ENCODE results near the gene GLI3. TPM values are rescaled to one million over a fixed set of nuclear protein-coding genes. Genes with fewer than 3 reads are reported as not detected.

The GLI3 gene
- total and polyA plus RNA-seq, 2 donors (not counting 1 experiment from before 2014, with no cell fraction given), result 6.4 to 6.5 TPM

- H4K20me1 ChIP-seq (ENCODE audit: control insufficient read depth, extremely low read depth, insufficient read depth, low read length), result no peaks in the 10 kb centered on the region
- no peaks in the 10 kb centered on the region for H3K79me2 ChIP-seq (ENCODE audit: control insufficient read depth, insufficient read depth, low read length)
- H3K4me3 ChIP-seq (replicated peaks in 1 of 4; ENCODE audit: control extremely low read depth in 1 of 4, insufficient read depth in 1 of 4, low read depth in 3 of 4, low read length in 4 of 4), result no peak overlapping the region
- H3K36me3 ChIP-seq (ENCODE audit: control insufficient read depth, insufficient read depth, low read length), result no peaks in the 10 kb centered on the region
- H3K9ac ChIP-seq (ENCODE audit: insufficient read depth, low read length), result no peak overlapping the region
- DNase-seq (ENCODE audit: low read depth in 2 of 2), result no peak
- no peaks in the 10 kb centered on the region for H3K27me3 ChIP-seq (ENCODE audit: control insufficient read depth, insufficient read depth, low read length)
- no peak overlapping the region for H2AFZ ChIP-seq (ENCODE audit: low read length)
- H3K27ac ChIP-seq (ENCODE audit: insufficient read depth, low read length), result no peak overlapping the region
- H3K4me2 ChIP-seq (ENCODE audit: extremely low read depth, insufficient read depth, low read length), result no peak overlapping the region
- no peak for TF ChIP-seq EZH2 (IDR thresholded peaks at IDR 0.05; ENCODE audit: low read length, missing control alignments)
- TF ChIP-seq CTCF (conservative IDR thresholded peaks at IDR 0.05 in 1 of 2, IDR thresholded peaks at IDR 0.05 in 1 of 2; ENCODE audit: low read depth in 1 of 2, low read length in 2 of 2), result no peak
- no peaks in the 10 kb centered on the region for H3K9me3 ChIP-seq (ENCODE audit: control insufficient read depth, insufficient read depth, low read depth, low read length)
- H3K4me1 ChIP-seq (ENCODE audit: control insufficient read depth, extremely low read depth, insufficient read depth, low read length), result peaks cover 3% of the 10 kb centered on the region
These were observed 260.6 kb downstream of the GLI3 start for GRCh38 chr7:41976411-41976810.

- no peaks in the 10 kb centered on the region for H3K9me3 ChIP-seq (ENCODE audit: control insufficient read depth, insufficient read depth, low read depth, low read length)
- H3K27me3 ChIP-seq (ENCODE audit: control insufficient read depth, insufficient read depth, low read length), result no peaks in the 10 kb centered on the region
- no peak overlapping the region for H3K27ac ChIP-seq (ENCODE audit: insufficient read depth, low read length)
- TF ChIP-seq CTCF (conservative IDR thresholded peaks at IDR 0.05 in 1 of 2, IDR thresholded peaks at IDR 0.05 in 1 of 2; ENCODE audit: low read depth in 1 of 2, low read length in 2 of 2), result no peak
- TF ChIP-seq EZH2 (IDR thresholded peaks at IDR 0.05; ENCODE audit: low read length, missing control alignments), result no peak
- H3K4me1 ChIP-seq (ENCODE audit: control insufficient read depth, extremely low read depth, insufficient read depth, low read length), result peaks cover 3% of the 10 kb centered on the region
- DNase-seq (ENCODE audit: low read depth in 2 of 2), result peak in 1 of 2 donors; percentile 58
- H3K79me2 ChIP-seq (ENCODE audit: control insufficient read depth, insufficient read depth, low read length), result no peaks in the 10 kb centered on the region
- no peak overlapping the region for H3K9ac ChIP-seq (ENCODE audit: insufficient read depth, low read length)
- no peak overlapping the region for H3K4me3 ChIP-seq (replicated peaks in 1 of 4; ENCODE audit: control extremely low read depth in 1 of 4, insufficient read depth in 1 of 4, low read depth in 3 of 4, low read length in 4 of 4)
- no peak overlapping the region for H2AFZ ChIP-seq (ENCODE audit: low read length)
- no peak overlapping the region for H3K4me2 ChIP-seq (ENCODE audit: extremely low read depth, insufficient read depth, low read length)
- no peaks in the 10 kb centered on the region for H3K36me3 ChIP-seq (ENCODE audit: control insufficient read depth, insufficient read depth, low read length)
- H4K20me1 ChIP-seq (ENCODE audit: control insufficient read depth, extremely low read depth, insufficient read depth, low read length), result no peaks in the 10 kb centered on the region
These were observed 261.2 kb downstream of the GLI3 start for GRCh38 chr7:41975849-41976248.

- Histone ChIP-seq H3K4me1 (ENCODE audit: control insufficient read depth, extremely low read depth, insufficient read depth, low read length) (peaks cover 3% of the 10 kb centered on the region), H3K9me3 (ENCODE audit: control insufficient read depth, insufficient read depth, low read depth, low read length) (no peaks in the 10 kb centered on the region), H3K9ac (ENCODE audit: insufficient read depth, low read length) (no peak overlapping the region), H3K79me2 (ENCODE audit: control insufficient read depth, insufficient read depth, low read length) (no peaks in the 10 kb centered on the region), H3K27me3 (ENCODE audit: control insufficient read depth, insufficient read depth, low read length) (no peaks in the 10 kb centered on the region), H3K4me2 (ENCODE audit: extremely low read depth, insufficient read depth, low read length) (no peak overlapping the region), H3K36me3 (ENCODE audit: control insufficient read depth, insufficient read depth, low read length) (no peaks in the 10 kb centered on the region), H3K27ac (ENCODE audit: insufficient read depth, low read length) (no peak overlapping the region), H4K20me1 (ENCODE audit: control insufficient read depth, extremely low read depth, insufficient read depth, low read length) (no peaks in the 10 kb centered on the region), H2AFZ (ENCODE audit: low read length) (no peak overlapping the region), H3K4me3 (replicated peaks in 1 of 4; ENCODE audit: control extremely low read depth in 1 of 4, insufficient read depth in 1 of 4, low read depth in 3 of 4, low read length in 4 of 4) (no peak overlapping the region)
- TF ChIP-seq CTCF (conservative IDR thresholded peaks at IDR 0.05 in 1 of 2, IDR thresholded peaks at IDR 0.05 in 1 of 2; ENCODE audit: low read depth in 1 of 2, low read length in 2 of 2) (no peak), EZH2 (IDR thresholded peaks at IDR 0.05; ENCODE audit: low read length, missing control alignments) (no peak)
- DNase-seq (ENCODE audit: low read depth in 2 of 2), result no peak
These were observed 262.0 kb downstream of the GLI3 start for GRCh38 chr7:41974870-41975557.

Data from fibroblast of lung (primary cell).